CD14-positive monocyte (primary cell): ENCODE results near the gene HS6ST1. TPM values are rescaled to one million over a fixed set of nuclear protein-coding genes. Genes with fewer than 3 reads are reported as not detected.
A peak's percentile ranks its signal among the peaks of the same experiment; 100 is the strongest.

Experiments used
- DNase-seq, 3 donors: peaks; one replicate each; pipeline ENCODE4 v3.0.0-alpha.2; 2011 to 2022
- H2AFZ ChIP-seq: 2 replicates; pipeline ENCODE4 v1.6.0; 2012; ENCODE audit warnings: mild to moderate bottlenecking, low read depth, low read length, inconsistent platforms; ENCODE audit not compliant: insufficient read depth, poor library complexity, severe bottlenecking
- H3K27ac ChIP-seq, 2 donors: 1 replicate in 1 of 2; 2 replicates in 1 of 2; pipeline ENCODE4 v1.5.1; 2012 to 2013; ENCODE audit warnings: low read length in 2 of 2, control low read depth in 1 of 2, inconsistent platforms in 1 of 2, low read depth in 1 of 2, mild to moderate bottlenecking in 1 of 2
- H3K27me3 ChIP-seq, 2 donors: one replicate each; pipeline versions ENCODE4 v1.6.0 to v1.6.1; 2011 to 2013; ENCODE audit warnings: low read length in 2 of 2; ENCODE audit not compliant: control insufficient read depth in 2 of 2, insufficient read depth in 2 of 2
- H3K36me3 ChIP-seq, 2 donors: replicated peaks in 1 of 2; 1 replicate in 1 of 2; 2 replicates in 1 of 2; pipeline versions ENCODE4 v1.5.1 to v1.6.1; 2012 to 2013; ENCODE audit warnings: low read length in 2 of 2, control low read depth in 1 of 2, inconsistent platforms in 1 of 2, mild to moderate bottlenecking in 1 of 2; ENCODE audit not compliant: insufficient read depth in 2 of 2, control insufficient read depth in 1 of 2
- H3K4me1 ChIP-seq, 2 donors: 1 replicate in 1 of 2; 2 replicates in 1 of 2; pipeline versions ENCODE4 v1.5.1 to v1.6.1; 2012 to 2013; ENCODE audit warnings: low read length in 2 of 2, control low read depth in 1 of 2, inconsistent platforms in 1 of 2, mild to moderate bottlenecking in 1 of 2, moderate library complexity in 1 of 2; ENCODE audit not compliant: insufficient read depth in 2 of 2, control insufficient read depth in 1 of 2
- H3K4me2 ChIP-seq: replicated peaks from 2 replicates; pipeline ENCODE3; 2012; ENCODE audit warnings: low read length, moderate library complexity, mild to moderate bottlenecking; ENCODE audit not compliant: poor library complexity, severe bottlenecking; ENCODE audit errors: extremely low read depth
- H3K4me3 ChIP-seq, 3 experiments: fragments of 200-600 bp in 1 of 3; sonication (generic) in 1 of 3; replicated peaks in 1 of 3; 1 replicate in 2 of 3; 2 replicates in 1 of 3; pipeline ENCODE4 v1.5.1; 2011 to 2013; ENCODE audit warnings: low read length in 3 of 3, mild to moderate bottlenecking in 3 of 3, control low read depth in 2 of 3, low read depth in 2 of 3, inconsistent platforms in 1 of 3, moderate library complexity in 1 of 3
- H3K79me2 ChIP-seq: 2 replicates; pipeline ENCODE4 v1.6.0; 2012; ENCODE audit warnings: mild to moderate bottlenecking, control low read depth, inconsistent platforms, low read length, moderate library complexity; ENCODE audit not compliant: insufficient read depth
- H3K9ac ChIP-seq: 2 replicates; pipeline ENCODE4 v1.6.0; 2017; ENCODE audit warnings: low read length, mild to moderate bottlenecking; ENCODE audit not compliant: insufficient read depth, poor library complexity, severe bottlenecking
- H3K9me3 ChIP-seq, 2 donors: replicated peaks in 1 of 2; 1 replicate in 1 of 2; 2 replicates in 1 of 2; pipeline versions ENCODE4 v1.5.1 to v1.6.1; 2012 to 2013; ENCODE audit warnings: low read length in 2 of 2, control low read depth in 1 of 2; ENCODE audit not compliant: control insufficient read depth in 1 of 2, insufficient read depth in 1 of 2
- H4K20me1 ChIP-seq: 2 replicates; pipeline ENCODE4 v1.6.0; 2012; ENCODE audit warnings: mild to moderate bottlenecking, low read length, control low read depth, moderate library complexity; ENCODE audit not compliant: insufficient read depth
- H3K27ac Mint-ChIP-seq, 7 donors: one replicate each; pipeline ENCODE4 v1.8.0; 2020; ENCODE audit warnings: mild to moderate bottlenecking in 7 of 7, mixed read lengths in 7 of 7, moderate library complexity in 6 of 7, inconsistent platforms in 2 of 7
- H3K27me3 Mint-ChIP-seq, 3 donors: one replicate each; pipeline ENCODE4 v1.8.0; 2021 to 2022; ENCODE audit warnings: low read depth in 3 of 3, mild to moderate bottlenecking in 3 of 3, mixed read lengths in 3 of 3, moderate library complexity in 3 of 3, inconsistent platforms in 1 of 3
- H3K36me3 Mint-ChIP-seq, 2 donors: one replicate each; pipeline ENCODE4 v1.8.0; 2020; ENCODE audit warnings: mixed read lengths in 2 of 2, inconsistent platforms in 1 of 2, mild to moderate bottlenecking in 1 of 2
- H3K4me1 Mint-ChIP-seq: one replicate; pipeline ENCODE4 v1.8.0; 2020; ENCODE audit warnings: mild to moderate bottlenecking, mixed read lengths
- H3K4me3 Mint-ChIP-seq, 2 donors: one replicate each; pipeline ENCODE4 v1.8.0; 2020; ENCODE audit warnings: mild to moderate bottlenecking in 2 of 2, mixed read lengths in 2 of 2, moderate library complexity in 1 of 2
- H3K9me3 Mint-ChIP-seq, 7 donors: one replicate each; pipeline ENCODE4 v1.8.0; 2020 to 2022; ENCODE audit warnings: mixed read lengths in 7 of 7, mild to moderate bottlenecking in 6 of 7, moderate library complexity in 6 of 7, inconsistent platforms in 2 of 7
- CTCF ChIP-seq: fragments of 200-600 bp; IDR thresholded peaks from one replicate; pipeline ENCODE4 v1.8.0; 2022; ENCODE audit warnings: antibody characterized with exemption, mild to moderate bottlenecking
- WGBS: methylation state at CpG from one replicate; pipeline ENCODE4 v1.1.5; 2013; ENCODE audit warnings: missing lambda C conversion rate; ENCODE audit not compliant: insufficient coverage; 5-methylcytosine and 5-hydroxymethylcytosine counted together
- intact Hi-C, 2 donors: fragments of 100-400 bp; cut with micrococcal nuclease; formaldehyde crosslinking; loops; one replicate each; pipeline versions ENCODE4 v1.15.0 to v1.15.1; 2023
- polyA plus RNA-seq, 3 donors: library from polyadenylated mRNA; depleted of rRNA in 1 of 3; unstranded in 2 of 3; stranded (reverse) in 1 of 3; fragments of 300-500 nt in 2 of 3; fragments of >200 nt in 1 of 3; fragmentation: Illumina TruSeq in 2 of 3; gene quantifications; 1 replicate in 2 of 3; 2 replicates in 1 of 3; pipeline ENCODE4 v1.2.3, GENCODE V29; 2012 to 2021

The HS6ST1 gene
- polyA plus RNA-seq, 3 donors = 2.9 to 5.4 (median 4.0) TPM

GRCh38 chr2:128310761-128311160, 7.9 kb downstream of the HS6ST1 start:
- H3K4me3 Mint-ChIP-seq = no peak overlapping the region
- no peaks in the 10 kb centered on the region for H3K27me3 ChIP-seq
- intact Hi-C loops = loop anchor here in 1 of 2 donors (10.0 kb wide), 3 partner anchors 136 to 444 kb away; no protein-coding TSS in a partner anchor
- peak overlapping the region in 1 of 7 donors; percentile 76 for H3K27ac Mint-ChIP-seq
- no peak overlapping the region for H3K27ac ChIP-seq
- H3K27me3 Mint-ChIP-seq = peaks cover 0 to 3% (median 1%) of the 10 kb centered on the region in 3 donors
- no peak overlapping the region for H3K4me2 ChIP-seq
- peaks cover 100% of the 10 kb centered on the region for H4K20me1 ChIP-seq
- no peak overlapping the region for H3K9ac ChIP-seq
- no CpG with 5 or more reads among the region's 4 CpGs for WGBS
- no peak overlapping the region for H3K4me3 ChIP-seq
- peaks cover 7 to 17% of the 10 kb centered on the region in 2 donors for H3K4me1 ChIP-seq
- H3K9me3 ChIP-seq = no peaks in the 10 kb centered on the region
- peaks cover 23 to 52% of the 10 kb centered on the region in 2 donors for H3K36me3 Mint-ChIP-seq
- no peak for TF ChIP-seq CTCF
- no peaks in the 10 kb centered on the region for H3K9me3 Mint-ChIP-seq
- H2AFZ ChIP-seq = no peak overlapping the region
- no peak for DNase-seq
- H3K79me2 ChIP-seq = peaks cover 33% of the 10 kb centered on the region
- peaks cover 10 to 14% of the 10 kb centered on the region in 2 donors for H3K36me3 ChIP-seq
- H3K4me1 Mint-ChIP-seq = peaks cover 35% of the 10 kb centered on the region

GRCh38 chr2:128310094-128310716, 8.5 kb downstream of the HS6ST1 start:
- H3K79me2 ChIP-seq = peaks cover 28% of the 10 kb centered on the region
- Mint-ChIP-seq H3K4me3 (no peak overlapping the region), H3K9me3 (no peaks in the 10 kb centered on the region)

More at GRCh38 chr2:128310094-128310716, 8.5 kb downstream of the HS6ST1 start:
- Histone ChIP-seq H3K9me3 (no peaks in the 10 kb centered on the region), H3K4me1 (peaks cover 3 to 11% of the 10 kb centered on the region in 2 donors), H3K27ac (no peak overlapping the region), H3K27me3 (no peaks in the 10 kb centered on the region), H3K36me3 (peaks cover 7 to 12% of the 10 kb centered on the region in 2 donors), H3K4me3 (no peak overlapping the region), H2AFZ (no peak overlapping the region), H3K4me2 (no peak overlapping the region), H4K20me1 (peaks cover 100% of the 10 kb centered on the region), H3K9ac (no peak overlapping the region)
- peak overlapping the region in 1 of 7 donors; percentile 64 for H3K27ac Mint-ChIP-seq
- 95% methylated on average over 10 of the region's 12 CpGs for WGBS
- H3K36me3 Mint-ChIP-seq = peaks cover 19 to 47% of the 10 kb centered on the region in 2 donors
- peaks cover 29% of the 10 kb centered on the region for H3K4me1 Mint-ChIP-seq
- no peak for TF ChIP-seq CTCF
- intact Hi-C loops = loop anchor here in 1 of 2 donors (10.0 kb wide), 3 partner anchors 135 to 445 kb away; no protein-coding TSS in a partner anchor
- peaks cover 0 to 1% (median 0%) of the 10 kb centered on the region in 3 donors for H3K27me3 Mint-ChIP-seq
- no peak for DNase-seq
